Measurements from ENCODE around the gene PLXDC2.
A peak's percentile ranks its signal among the peaks of the same experiment; 100 is the strongest.

Gene PLXDC2

DNA sequence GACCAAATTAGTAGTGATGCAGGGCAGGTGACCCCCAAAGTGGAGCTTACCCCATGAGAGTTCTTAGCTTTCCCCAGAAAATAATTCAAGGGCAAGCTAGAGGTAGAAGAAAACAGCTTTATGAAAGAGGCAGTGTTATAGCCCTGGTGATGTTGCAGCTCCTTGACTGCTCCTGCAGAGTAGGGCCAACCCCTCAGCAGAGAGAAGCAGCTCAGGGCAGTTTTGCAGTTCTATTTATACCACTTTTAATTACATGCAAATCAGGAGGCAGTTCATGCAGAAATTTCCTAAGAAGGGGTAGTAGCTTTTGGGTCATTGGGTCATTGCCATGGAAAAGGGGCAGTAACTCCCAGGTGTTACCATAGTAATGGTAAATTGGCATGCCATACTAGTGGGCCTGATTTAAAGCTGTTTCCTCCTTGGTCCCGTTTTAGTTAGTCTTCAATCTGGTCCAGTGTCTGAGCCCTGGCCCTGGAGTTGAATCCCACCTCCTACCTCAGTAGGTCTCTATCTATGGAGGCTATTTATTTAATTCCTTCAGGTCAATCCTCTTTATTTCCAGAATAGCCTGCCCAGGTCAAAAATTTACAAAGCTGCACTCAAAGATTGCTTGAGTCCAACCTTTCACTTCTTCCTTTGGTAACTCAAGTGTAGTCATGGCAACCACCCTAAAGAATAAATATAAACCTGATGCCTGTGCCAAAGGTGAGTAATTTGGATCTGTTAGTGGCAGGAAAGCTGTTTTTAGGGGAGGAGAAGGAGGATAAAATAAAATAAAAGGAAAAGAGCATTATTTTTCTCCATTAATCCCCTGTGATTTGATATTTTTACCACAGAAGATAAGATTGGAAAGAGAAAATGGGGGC is 29.5 kb downstream of the PLXDC2 start:
- in situ Hi-C loops (cut with HindIII; ENCODE audit: low pct_ligation_motif_present, low pct_unique_long_range_greater_than_20kb, low sequenced_read_pairs), result no loop called here
- no peak for DNase-seq

DNA sequence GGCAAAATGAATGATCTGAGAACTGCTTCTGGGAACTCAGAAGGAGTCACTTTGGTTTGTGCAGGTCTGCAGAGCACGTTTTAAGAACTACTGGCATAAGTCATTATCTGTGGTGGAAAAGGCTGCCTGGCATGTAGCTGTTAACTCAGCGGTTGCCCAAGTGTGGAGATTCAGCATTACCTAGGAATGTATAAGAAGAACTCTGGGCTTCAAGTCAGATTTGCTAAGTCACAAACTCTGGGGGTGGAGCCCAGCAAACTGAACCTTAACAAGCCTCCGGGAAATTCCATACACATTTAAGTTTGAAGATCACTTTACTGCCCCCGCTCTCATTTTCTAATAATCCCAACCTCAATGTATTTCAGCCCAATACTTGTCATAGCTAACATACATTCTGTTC is 31.1 kb downstream of the PLXDC2 start:
- DNase-seq, result peak; percentile 13
- in situ Hi-C loops (cut with HindIII; ENCODE audit: low pct_ligation_motif_present, low pct_unique_long_range_greater_than_20kb, low sequenced_read_pairs), result no loop called here

DNA sequence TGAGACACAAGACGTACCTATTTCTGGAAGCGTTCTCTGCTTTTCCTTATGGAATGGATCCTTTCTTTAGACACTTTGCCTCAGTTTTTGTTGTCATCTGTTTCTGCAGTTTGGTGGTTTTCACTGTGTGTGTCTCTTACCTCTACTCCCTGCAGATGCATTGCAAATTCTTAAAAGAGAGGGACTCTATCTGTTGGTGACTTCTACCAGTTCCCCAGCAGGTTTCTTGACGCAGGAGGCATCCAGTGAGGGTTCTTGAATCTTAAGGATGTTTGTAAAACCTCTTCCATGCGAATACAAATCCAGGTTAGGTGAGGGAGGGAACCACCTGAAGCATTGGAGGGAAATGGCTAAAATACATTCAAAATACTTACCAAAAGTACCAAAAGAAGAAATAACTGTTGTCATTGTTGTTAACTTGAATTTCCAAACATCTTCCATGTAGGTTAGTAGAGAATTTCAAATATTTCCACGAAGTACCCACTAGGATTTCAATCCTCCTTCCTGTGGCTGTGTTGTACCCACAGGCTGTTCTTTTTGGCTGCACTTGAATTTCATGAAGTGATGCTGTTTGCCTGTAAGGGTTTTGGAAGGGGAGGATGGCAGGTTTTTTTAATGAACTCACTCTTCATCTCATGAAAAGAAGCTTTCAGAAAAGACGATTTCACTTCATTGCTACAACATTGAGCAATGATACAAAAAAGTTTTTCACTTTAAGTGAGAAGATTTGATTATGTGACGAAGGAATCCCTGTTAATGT is 32.2 kb downstream of the PLXDC2 start:
- in situ Hi-C loops (cut with HindIII; ENCODE audit: low pct_ligation_motif_present, low pct_unique_long_range_greater_than_20kb, low sequenced_read_pairs), result no loop called here
- DNase-seq, result no peak

DNA sequence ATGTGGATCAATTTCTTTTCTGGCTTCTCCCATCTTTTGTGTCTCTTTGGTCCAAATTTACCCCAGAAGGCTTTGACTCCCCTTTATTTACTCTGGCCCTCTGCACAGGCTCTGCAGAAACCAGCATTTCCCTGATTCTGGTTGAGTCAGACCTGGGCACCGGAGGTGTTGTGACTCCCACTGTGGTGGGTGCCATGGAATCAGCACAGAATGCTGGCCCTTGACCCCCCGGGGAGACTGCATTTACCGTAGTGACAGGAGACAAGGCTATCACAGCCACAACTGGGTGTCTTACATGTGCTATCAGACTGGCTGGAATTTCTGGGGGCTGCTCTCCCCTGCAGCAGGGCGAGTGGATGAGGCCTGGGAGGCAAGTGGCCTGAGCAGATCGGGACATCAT is 37.6 kb downstream of the PLXDC2 start:
- in situ Hi-C loops (cut with HindIII; ENCODE audit: low pct_ligation_motif_present, low pct_unique_long_range_greater_than_20kb, low sequenced_read_pairs), result no loop called here

DNA sequence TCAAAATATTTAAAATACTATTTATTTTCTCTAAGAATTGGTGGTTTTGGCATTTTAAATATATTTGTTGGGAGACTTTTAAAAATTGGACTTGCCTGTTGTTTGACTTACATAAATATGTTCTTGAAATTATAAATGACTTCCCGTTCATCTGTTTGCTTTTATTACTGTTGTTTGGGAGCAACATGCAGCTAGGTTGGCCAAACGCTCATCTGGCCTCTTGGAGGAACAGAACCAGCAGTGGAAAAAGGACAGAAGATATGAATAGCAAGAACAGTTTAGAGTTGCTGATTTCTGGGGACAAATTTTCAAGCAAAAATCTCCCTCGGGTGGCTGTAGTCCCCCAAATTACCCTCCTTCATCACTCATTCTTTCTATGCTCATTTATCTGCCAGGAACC is 41.6 kb downstream of the PLXDC2 start:
- DNase-seq, result no peak
- in situ Hi-C loops (cut with HindIII; ENCODE audit: low pct_ligation_motif_present, low pct_unique_long_range_greater_than_20kb, low sequenced_read_pairs), result no loop called here

More for the DNA sequence above, 37.6 kb downstream of the PLXDC2 start:
- no peak for DNase-seq

DNA sequence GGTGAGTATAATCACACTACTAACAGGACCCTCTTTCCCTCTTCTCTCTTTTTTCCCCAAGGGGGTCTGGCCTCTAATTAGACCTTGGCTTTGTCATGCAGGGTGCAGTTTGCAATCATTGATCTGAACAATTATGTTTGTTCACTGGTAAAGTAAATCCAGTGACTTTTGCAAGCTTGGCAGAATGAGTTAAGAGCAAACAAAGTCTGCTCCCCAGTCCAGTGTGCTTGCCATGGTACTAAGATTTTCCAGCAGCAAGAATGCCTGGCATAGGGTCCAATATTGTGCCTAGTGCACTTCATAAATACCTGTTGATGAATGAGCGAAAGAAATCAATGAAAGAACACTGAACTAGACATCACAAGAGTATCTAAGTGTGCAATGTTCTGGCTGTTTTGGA is 43.9 kb downstream of the PLXDC2 start:
- in situ Hi-C loops (cut with HindIII; ENCODE audit: low pct_ligation_motif_present, low pct_unique_long_range_greater_than_20kb, low sequenced_read_pairs), result no loop called here

DNA sequence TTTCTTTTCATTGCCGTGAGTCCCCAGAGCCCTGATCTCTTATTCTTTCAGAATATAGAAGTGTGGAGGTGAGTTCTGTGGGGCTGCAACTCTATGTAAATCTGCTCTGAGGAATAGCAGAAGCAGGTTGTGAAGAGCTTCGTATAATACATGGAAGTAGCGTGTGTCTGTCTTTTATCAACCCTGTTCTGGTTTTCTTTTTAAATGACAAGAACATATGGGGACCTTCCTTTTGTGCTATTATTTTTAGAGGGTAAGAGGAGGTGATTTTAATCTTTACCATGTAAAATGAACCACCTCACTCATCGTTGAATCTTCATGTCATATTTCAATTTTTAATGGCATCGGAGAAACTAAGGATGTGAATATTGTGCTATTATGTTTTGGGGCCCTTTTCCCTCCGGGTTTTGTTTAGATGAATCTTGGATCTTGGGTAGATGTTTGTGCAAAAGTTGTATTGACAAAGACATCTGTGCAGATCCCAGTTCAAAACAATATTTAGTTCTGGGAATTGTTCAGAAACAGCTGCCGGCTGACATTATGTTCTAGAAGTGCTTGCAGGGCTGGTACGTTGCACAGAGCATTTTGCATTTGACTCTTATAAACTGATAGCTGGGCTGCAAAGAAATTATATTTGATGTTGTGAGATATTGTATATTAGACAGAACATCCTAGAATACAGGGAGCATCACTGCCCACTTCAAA is 46.7 kb downstream of the PLXDC2 start:
- DNase-seq, result no peak
- in situ Hi-C loops (cut with HindIII; ENCODE audit: low pct_ligation_motif_present, low pct_unique_long_range_greater_than_20kb, low sequenced_read_pairs), result no loop called here

More for the DNA sequence above, 43.9 kb downstream of the PLXDC2 start:
- no peak for DNase-seq

DNA sequence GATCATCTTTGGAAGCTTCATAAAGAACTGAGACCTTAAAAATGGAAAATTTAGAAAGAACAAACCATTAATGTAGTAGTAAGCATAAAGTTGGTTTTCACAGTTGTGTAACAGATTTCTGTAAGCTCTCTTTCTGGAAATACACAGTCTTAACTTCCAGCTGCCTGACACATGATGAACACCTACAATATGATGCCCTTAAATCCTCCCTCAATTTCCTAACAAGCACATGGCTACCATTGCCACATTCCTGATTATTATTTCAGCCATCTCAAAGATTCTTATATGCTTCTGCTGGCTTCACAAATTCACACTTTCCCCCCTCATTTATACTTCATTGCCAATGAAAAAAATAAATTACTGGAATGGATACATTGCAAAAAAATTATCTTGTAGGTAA is 49.4 kb downstream of the PLXDC2 start:
- no peak for DNase-seq
- in situ Hi-C loops (cut with HindIII; ENCODE audit: low pct_ligation_motif_present, low pct_unique_long_range_greater_than_20kb, low sequenced_read_pairs), result no loop called here

DNA sequence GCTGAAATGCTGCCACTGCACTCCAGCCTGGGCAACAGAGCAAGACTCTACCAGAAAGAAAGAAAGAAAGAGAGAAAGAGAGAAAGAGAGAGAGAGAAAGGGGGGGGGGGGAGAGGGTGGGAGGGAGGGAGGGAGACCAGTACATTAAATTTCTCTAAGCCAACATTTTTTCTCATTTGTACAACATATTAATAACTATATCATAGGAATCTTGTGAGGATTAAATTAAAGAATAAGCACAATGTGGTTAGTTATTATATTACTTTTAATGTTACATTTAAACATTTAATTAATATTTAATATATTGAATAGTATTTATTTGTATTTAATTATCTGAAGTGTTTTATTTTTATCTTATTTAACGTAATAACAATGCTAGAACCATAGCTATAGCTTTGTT is 53.1 kb downstream of the PLXDC2 start:
- in situ Hi-C loops (cut with HindIII; ENCODE audit: low pct_ligation_motif_present, low pct_unique_long_range_greater_than_20kb, low sequenced_read_pairs), result no loop called here

DNA sequence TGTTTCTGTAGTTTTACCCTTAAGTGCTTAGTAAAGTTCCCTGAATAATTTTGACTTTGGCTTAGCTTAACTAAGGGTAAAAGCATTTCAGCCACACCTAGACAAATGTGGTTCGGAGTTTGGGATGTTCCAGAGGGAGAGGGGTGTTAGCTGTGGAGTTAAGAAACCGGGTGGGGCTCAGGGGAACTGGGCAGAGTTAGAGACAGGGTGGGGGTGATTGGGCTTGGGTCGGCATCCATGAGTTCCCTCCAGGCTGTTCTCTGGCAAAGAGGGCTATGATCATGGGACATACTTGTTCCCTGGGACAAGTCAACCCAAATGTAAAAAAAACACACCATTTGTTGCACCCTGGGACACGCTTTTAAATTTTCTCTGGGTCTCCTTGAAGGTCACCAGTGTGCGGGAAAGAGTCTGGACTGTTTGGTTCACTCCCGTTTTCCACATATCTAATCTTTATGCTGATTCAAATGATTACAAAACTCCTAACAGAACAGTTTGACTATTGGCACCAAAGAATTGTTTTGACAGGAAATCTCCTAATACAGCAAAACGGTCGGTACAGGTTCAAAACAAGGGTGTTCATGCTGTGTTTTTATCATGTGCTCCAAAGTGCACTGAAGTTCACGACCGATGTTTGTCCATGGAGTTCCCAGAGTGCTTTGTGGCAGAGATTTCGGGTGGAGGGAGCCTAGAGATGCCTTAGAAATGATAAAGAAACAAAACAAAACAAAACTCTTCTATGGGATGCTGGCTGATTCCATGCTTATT is 56.5 kb downstream of the PLXDC2 start:
- in situ Hi-C loops (cut with HindIII; ENCODE audit: low pct_ligation_motif_present, low pct_unique_long_range_greater_than_20kb, low sequenced_read_pairs), result no loop called here
- no peak for DNase-seq

More for the DNA sequence above, 53.1 kb downstream of the PLXDC2 start:
- DNase-seq, result no peak

DNA sequence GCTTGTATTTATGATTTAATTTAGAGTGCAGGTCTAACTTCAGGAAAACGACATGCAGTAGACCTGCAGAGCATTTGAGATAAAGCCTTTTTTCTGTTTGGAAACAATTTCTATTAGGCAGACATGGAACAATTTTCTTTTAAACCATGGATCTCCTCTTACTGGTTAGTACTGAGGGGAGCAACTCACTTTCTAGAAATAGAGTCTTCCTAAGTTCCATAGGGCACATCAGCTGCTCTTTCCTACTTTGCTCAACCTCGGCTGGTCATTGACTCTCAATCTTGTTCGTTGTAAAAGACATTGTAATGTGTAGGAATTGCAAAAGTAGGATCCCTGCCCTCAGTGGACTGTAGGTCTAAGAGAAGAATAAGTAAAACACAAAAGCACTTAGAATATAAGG is 58.0 kb downstream of the PLXDC2 start:
- no peak for DNase-seq
- in situ Hi-C loops (cut with HindIII; ENCODE audit: low pct_ligation_motif_present, low pct_unique_long_range_greater_than_20kb, low sequenced_read_pairs), result no loop called here

DNA sequence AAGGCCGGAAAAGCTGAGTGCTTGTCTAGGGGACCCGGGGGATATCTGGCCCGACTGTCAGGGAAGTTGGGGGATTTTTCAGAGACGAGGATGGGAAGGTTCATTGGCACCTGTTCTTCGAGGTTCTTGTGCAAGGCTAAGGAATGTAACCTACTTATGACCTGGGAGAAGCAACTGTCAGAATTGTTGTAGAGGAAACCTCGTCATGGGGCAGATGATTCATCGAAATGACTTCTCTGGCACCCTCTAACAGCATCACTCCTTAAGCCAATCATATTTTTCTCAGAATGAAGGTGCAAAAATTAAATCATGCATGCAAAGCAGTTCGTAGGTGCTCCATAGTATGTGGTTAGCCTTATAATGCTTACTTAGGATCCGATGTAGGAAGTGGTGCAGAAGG is 58.6 kb downstream of the PLXDC2 start:
- in situ Hi-C loops (cut with HindIII; ENCODE audit: low pct_ligation_motif_present, low pct_unique_long_range_greater_than_20kb, low sequenced_read_pairs), result no loop called here
- peak; percentile 87 for DNase-seq

DNA sequence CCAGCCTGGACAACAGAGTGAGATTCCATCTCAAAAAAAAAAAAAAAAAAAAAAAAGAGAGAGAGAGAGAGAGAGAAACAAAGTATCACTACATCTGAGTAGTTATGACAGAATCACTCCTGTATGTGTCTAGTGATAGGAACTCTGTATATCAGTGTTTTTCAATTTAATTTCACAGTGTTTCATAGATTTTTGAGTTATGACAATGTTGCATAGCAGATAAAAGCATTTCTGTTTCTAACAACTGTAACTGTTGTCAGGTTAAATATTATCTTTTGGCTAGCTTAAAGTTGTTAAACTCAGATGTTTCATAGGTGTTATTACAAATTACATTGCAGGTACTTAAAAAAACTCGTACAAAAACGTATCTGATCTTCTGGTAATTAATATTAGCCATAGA is 60.3 kb downstream of the PLXDC2 start:
- DNase-seq, result peak; percentile 3
- in situ Hi-C loops (cut with HindIII; ENCODE audit: low pct_ligation_motif_present, low pct_unique_long_range_greater_than_20kb, low sequenced_read_pairs), result no loop called here

DNA sequence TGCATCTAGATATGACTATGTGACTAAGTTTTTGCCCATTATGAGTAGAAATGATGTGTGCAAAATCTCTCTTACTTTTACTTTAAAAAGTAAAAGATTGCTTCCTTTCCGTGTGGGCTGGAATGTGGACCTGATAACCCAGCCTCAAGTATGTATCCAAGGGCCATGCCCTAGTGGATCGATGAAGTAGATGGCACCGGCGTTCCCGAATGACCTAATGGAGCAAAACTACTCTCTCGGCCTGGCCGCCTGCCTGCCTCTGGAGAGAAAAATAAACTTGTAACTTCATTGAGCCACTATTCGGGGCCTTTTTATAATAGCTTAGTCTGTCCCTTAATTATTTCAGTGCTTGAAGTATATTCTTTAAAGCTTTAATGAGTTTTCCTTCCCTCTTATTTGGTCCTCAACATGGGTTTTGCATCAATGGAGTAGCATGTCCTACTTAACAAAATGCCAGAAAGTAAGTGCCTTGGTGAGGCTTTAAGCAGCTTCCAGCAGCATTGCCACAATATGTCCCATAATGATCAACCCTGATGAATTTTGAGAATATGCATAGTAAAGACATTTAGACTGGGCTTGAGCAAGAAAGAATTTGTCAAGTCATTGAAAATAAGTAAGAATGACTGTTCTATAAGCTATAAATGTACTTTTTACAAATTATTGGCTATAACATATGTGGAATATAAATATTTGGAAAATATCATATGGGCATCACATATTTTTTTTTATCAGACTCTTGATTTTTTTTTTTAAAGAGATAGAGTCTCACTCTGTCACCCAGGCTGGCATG is 61.4 kb downstream of the PLXDC2 start:
- in situ Hi-C loops (cut with HindIII; ENCODE audit: low pct_ligation_motif_present, low pct_unique_long_range_greater_than_20kb, low sequenced_read_pairs), result no loop called here
- DNase-seq, result peak; percentile 33

DNA sequence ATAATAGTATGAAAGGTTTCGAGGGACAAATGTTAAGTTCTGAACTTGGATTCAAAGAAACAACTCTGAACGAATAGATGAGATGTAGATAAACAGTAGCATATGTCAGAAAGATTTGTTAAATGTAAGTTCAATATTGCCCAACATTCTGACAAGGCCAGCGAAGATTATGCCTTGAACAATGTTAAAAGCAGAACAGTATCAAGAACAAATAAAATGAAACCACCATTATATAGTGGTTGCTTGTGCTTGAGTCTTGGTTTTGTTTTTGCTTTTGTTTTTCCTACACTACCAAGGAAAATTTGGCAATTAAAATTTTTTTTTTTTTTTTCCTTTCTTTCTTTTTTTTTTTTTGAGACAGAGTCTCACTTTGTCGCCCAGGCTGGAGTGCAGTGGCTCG is 66.4 kb downstream of the PLXDC2 start:
- in situ Hi-C loops (cut with HindIII; ENCODE audit: low pct_ligation_motif_present, low pct_unique_long_range_greater_than_20kb, low sequenced_read_pairs), result no loop called here
- no peak for DNase-seq

DNA sequence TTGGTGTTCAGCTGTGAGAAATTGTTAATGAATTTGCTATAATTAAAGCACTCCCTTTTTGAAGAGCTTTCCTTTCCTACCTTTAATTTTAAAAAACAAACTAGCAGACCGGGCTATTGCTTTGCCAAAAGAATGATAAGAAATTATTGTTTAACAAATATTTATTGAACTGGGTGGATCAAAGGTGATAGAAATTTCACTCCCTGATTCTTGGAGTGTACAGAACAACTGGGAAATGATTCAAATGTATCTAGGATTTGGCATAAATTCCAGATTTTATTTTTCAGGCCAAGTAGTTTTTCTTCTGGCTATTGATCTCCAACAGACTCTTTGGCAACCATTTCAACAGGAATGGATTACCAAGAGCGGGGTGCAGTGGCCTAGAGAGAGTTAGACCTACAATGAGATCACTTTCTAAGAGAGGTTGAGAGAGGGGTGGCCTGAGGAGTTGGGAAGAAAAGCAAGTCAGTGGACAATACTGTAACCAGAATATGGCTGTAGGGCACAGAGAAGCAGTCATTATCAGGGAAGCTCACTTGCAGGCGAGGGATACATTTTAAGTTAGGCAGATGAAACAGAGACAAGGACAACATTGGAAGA is 71.9 kb downstream of the PLXDC2 start:
- DNase-seq, result no peak
- in situ Hi-C loops (cut with HindIII; ENCODE audit: low pct_ligation_motif_present, low pct_unique_long_range_greater_than_20kb, low sequenced_read_pairs), result no loop called here

DNA sequence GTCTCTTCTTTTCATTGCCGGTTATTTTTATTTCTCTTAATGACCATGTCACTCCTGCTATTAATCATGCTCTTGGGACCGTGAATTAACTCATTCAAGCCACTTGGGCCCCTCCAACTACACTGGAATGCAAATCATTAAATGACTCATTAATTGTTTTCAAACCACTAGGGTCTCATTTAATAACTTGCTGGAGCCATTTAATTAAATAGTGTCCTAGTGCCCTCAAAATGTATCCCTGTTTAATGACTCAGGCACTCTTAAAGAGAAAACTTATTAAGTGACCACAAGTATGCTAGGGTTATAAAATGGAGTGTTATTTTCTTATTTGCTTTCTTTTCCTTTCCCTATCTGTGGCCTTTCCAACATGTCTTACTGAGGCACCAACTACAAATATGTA is 73.0 kb downstream of the PLXDC2 start:
- DNase-seq, result peak; percentile 11
- in situ Hi-C loops (cut with HindIII; ENCODE audit: low pct_ligation_motif_present, low pct_unique_long_range_greater_than_20kb, low sequenced_read_pairs), result no loop called here

DNA sequence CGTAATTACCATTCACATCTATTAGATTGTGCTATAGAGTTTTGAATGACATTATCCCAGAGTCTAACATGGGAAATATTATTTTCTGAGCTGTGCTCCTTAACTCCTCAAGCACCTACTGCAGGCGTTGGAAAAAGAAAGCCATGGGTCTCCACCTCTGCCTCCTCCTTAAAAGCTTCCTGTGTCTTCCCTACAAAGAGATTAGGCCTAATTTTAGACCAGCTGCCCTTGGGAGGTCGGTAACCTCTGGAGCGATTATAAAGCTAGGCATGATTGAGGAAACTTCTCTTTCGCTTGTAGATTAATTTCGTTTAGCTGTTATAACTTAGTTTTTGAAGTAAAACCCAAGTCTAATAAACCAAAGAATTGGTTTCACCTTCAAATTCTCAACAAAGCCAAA is 75.2 kb downstream of the PLXDC2 start:
- in situ Hi-C loops (cut with HindIII; ENCODE audit: low pct_ligation_motif_present, low pct_unique_long_range_greater_than_20kb, low sequenced_read_pairs), result no loop called here
- DNase-seq, result no peak

Data from ACHN (cell line).